DOHH2 (cell line): Measurements from ENCODE around the gene RABIF.
"Not testable (repeated sequence)": the region's sequence is repeated elsewhere in the genome, so short reads cannot be mapped to it uniquely, and the experiment has no call there.

Experiments
- H3F3A ChIP-seq: fragments of 200-600 bp; sonication (generic), shearing (Covaris generic); 2 replicates; pipeline ENCODE4 v1.6.0; 2016; ENCODE audit warnings: antibody characterized with exemption, mild to moderate bottlenecking; ENCODE audit not compliant: control insufficient read depth, insufficient read depth
- H3K27ac ChIP-seq: fragments of 200-600 bp; sonication (generic); 2 replicates; pipeline ENCODE4 v1.5.1; 2014; ENCODE audit warnings: low read depth, mild to moderate bottlenecking, low read length, moderate library complexity
- H3K27me3 ChIP-seq: fragments of 200-600 bp; sonication (generic); 2 replicates; pipeline ENCODE4 v1.6.1; 2014; ENCODE audit warnings: mild to moderate bottlenecking, low read length, mixed read lengths; ENCODE audit not compliant: control insufficient read depth
- H3K36me3 ChIP-seq: fragments of 200-600 bp; sonication (generic); 2 replicates; pipeline ENCODE4 v1.6.1; 2014; ENCODE audit warnings: mild to moderate bottlenecking, low read length, moderate library complexity, mixed read lengths; ENCODE audit not compliant: control insufficient read depth
- H3K4me1 ChIP-seq: fragments of 200-600 bp; sonication (generic); 2 replicates; pipeline ENCODE4 v1.6.1; 2014; ENCODE audit warnings: mild to moderate bottlenecking, low read length, mixed read lengths; ENCODE audit not compliant: control insufficient read depth
- H3K4me2 ChIP-seq: fragments of 200-600 bp; sonication (generic); 2 replicates; pipeline ENCODE4 v1.6.0; 2014; ENCODE audit warnings: mild to moderate bottlenecking, low read length, moderate library complexity
- H3K4me3 ChIP-seq: fragments of 200-600 bp; sonication (generic); 2 replicates; pipeline ENCODE4 v1.5.1; 2014; ENCODE audit warnings: mild to moderate bottlenecking, low read length, mixed read lengths
- H3K79me2 ChIP-seq: fragments of 200-600 bp; sonication (generic); 2 replicates; pipeline ENCODE4 v1.6.1; 2014; ENCODE audit warnings: mild to moderate bottlenecking, low read length, mixed read lengths; ENCODE audit not compliant: control insufficient read depth
- H3K9me2 ChIP-seq: fragments of 200-600 bp; sonication (generic); replicated peaks from 2 replicates; pipeline ENCODE4 v1.6.1; 2014; ENCODE audit warnings: mild to moderate bottlenecking, low read length, mixed read lengths; ENCODE audit not compliant: control insufficient read depth
- H3K9me3 ChIP-seq: fragments of 200-600 bp; sonication (generic); 2 replicates; pipeline ENCODE4 v1.6.1; 2014; ENCODE audit warnings: antibody characterized with exemption, low read length, mixed read lengths; ENCODE audit not compliant: control insufficient read depth, insufficient read depth
- H4K20me1 ChIP-seq: fragments of 200-600 bp; sonication (generic); 2 replicates; pipeline ENCODE4 v1.6.0; 2014; ENCODE audit warnings: low read depth, mild to moderate bottlenecking, antibody characterized with exemption, low read length, moderate library complexity; ENCODE audit not compliant: control insufficient read depth, insufficient read depth
- CTCF ChIP-seq: fragments of 200-600 bp; sonication (generic); IDR thresholded peaks from one replicate; pipeline ENCODE4 v1.5.1; 2014; ENCODE audit warnings: antibody characterized with exemption, mild to moderate bottlenecking, low read depth, low read length; ENCODE audit not compliant: poor library complexity, severe bottlenecking
- EZH2phosphoT487 ChIP-seq: fragments of 200-600 bp; sonication (generic); IDR thresholded peaks from 2 replicates; pipeline ENCODE4 v1.6.1; 2017; ENCODE audit warnings: borderline replicate concordance, mild to moderate bottlenecking, antibody characterized with exemption, low read length, moderate library complexity, mixed read lengths

Gene RABIF

DNA sequence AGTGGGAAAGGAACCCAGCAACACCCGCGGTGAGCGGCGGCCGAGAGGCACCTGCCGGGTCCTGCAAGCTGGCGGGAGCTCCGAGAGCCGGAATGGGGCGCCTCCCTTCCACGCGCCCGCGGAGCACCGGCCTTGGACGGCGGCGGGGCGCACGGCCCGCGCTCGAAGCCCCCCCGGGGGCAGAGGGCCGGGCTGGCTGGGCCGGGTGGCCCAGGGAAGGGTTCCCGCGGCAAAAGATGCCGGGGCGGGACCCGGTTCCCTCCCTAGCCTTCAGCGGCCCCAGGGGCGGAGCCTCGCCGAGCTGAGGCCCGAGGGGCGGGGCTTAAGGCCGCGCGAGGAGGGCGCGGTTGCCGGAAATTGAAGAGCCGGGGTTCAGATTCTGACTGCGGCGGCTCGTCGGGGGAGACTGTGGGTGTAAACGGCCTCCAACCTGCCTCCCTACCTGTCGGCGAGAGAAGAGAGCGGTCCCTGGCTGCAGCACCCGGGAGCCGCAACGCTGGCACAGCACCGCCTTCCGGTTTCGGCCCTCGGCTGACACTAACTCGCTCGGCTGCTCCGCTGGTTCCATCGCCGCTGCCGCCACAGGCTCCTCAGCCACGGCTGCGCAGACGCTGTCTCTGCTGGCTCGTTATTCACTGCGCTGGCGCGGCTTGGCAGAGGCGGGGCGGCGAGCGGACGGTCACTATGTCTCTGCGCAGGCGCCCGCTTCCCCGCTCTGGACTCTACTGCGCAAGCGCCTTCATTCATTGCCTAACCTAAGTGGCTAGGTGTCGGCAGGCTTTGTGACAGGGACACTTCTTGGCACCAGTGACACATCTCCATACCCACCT, at the start of gene RABIF:
Gene RABIF (minus strand): TSS at position 619 of the 830 bp plus-strand sequence. CDS start 51 bp downstream, at position 568.
- peaks cover 35% of the 10 kb centered on the region for H3K36me3 ChIP-seq
- peak within 1 kb of the TSS; percentile 83 for H3K4me3 ChIP-seq
- H3K4me2 ChIP-seq, result peak within 1 kb of the TSS; percentile 78
- no peaks in the 10 kb centered on the region for H3K27me3 ChIP-seq
- H3K27ac ChIP-seq, result peak within 1 kb of the TSS; percentile 74
- H3K9me3 ChIP-seq, result no peaks in the 10 kb centered on the region
- H3K9me2 ChIP-seq, result no peaks in the 10 kb centered on the region
- no peaks in the 10 kb centered on the region for H4K20me1 ChIP-seq
- TF ChIP-seq CTCF (no peak), EZH2phosphoT487 (no peak)
- peaks cover 9% of the 10 kb centered on the region for H3F3A ChIP-seq
- H3K79me2 ChIP-seq, result peaks cover 33% of the 10 kb centered on the region
- peaks cover 14% of the 10 kb centered on the region for H3K4me1 ChIP-seq

DNA sequence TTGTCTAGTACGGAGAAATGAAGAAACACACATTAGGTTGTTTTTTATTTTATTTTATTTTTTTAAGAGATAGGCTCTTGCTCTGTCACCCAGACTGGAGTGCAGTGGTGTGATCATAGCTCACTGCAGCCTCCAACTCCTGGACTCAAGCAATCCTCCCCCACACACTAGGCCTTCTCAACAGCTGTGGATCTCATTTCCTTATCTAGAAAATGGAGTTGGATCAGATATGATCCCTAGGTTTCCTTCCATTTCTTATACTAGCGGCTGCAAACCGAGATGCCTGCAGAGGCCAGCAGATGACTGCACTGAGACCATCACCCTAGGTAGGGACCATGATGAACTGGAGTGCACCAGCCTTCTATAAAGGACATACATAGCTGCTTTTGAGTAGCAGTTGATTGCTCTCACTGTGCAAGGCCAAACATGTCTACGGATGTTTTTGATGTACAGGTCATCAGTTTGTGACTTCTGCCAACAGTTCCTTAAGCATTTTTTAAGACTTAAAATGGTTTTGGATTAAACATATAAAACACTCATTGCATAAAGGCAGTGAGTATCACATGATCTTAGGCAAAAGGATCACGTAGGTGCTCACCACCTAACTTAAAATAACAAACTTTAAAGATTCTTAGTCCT, 49.5 kb upstream of the RABIF start:
- Histone ChIP-seq H3K9me3 (no peaks in the 10 kb centered on the region), H3K9me2 (no peaks in the 10 kb centered on the region), H4K20me1 (no peaks in the 10 kb centered on the region), H3K4me2 (no peak overlapping the region), H3K4me3 (no peak overlapping the region), H3K36me3 (peaks cover 29% of the 10 kb centered on the region), H3K4me1 (no peaks in the 10 kb centered on the region), H3F3A (no peaks in the 10 kb centered on the region; the same call in 1 of the 2 replicates), H3K79me2 (no peaks in the 10 kb centered on the region), H3K27ac (no peak overlapping the region), H3K27me3 (peaks cover 2% of the 10 kb centered on the region; the same call in 1 of the 2 replicates)
- TF ChIP-seq CTCF (no peak), EZH2phosphoT487 (no peak)

DNA sequence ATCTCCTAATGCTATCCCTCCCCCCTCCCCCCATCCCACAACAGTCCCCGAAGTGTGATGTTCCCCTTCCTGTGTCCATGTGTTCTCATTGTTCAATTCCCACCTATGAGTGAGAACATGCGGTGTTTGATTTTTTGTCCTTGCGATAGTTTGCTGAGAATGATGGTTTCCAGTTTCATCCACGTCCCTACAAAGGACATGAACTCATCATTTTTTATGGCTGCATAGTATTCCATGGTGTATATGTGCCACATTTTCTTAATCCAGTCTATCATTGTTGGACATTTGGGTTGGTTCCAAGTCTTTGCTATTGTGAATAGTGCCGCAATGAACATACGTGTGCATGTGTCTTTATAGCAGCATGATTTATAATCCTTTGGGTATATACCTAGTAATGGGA, 47.5 kb upstream of the RABIF start:
- not testable (repeated sequence) for H3K4me1 ChIP-seq, H3K27me3 ChIP-seq, H3K4me2 ChIP-seq, H3K4me3 ChIP-seq, H3K27ac ChIP-seq, H3F3A ChIP-seq, H3K79me2 ChIP-seq, H3K9me2 ChIP-seq, H3K9me3 ChIP-seq, H4K20me1 ChIP-seq
- H3K36me3 ChIP-seq, result peaks cover 12% of the 10 kb centered on the region

DNA sequence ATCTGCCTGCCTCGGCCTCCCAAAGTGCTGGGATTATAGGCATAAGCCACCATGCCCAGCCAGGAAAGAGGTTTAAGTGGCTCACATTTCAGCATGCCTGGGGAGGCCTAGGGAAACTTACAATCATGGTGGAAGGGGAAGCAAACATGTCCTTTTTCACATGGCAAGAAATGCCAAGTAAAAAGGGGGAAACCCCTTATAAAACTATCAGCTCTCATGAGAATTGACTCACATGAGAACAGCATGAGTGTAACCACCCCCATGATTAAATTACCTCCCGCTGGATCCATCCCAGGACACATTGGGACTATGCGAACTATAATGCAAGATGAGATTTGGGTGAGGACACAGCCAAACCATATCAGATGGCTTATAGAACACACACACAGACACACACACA, 46.9 kb upstream of the RABIF start:
- H3K4me3 ChIP-seq, result no peak overlapping the region
- H4K20me1 ChIP-seq, result no peaks in the 10 kb centered on the region
- H3K27me3 ChIP-seq, result peaks cover 2% of the 10 kb centered on the region; the same call in 1 of the 2 replicates
- H3K36me3 ChIP-seq, result peaks cover 7% of the 10 kb centered on the region
- TF ChIP-seq EZH2phosphoT487 (no peak), CTCF (no peak)
- no peak overlapping the region for H3K4me2 ChIP-seq
- peaks cover 3% of the 10 kb centered on the region; the same call in 1 of the 2 replicates for H3K9me3 ChIP-seq
- H3K79me2 ChIP-seq, result no peaks in the 10 kb centered on the region
- no peak overlapping the region for H3K27ac ChIP-seq
- no peaks in the 10 kb centered on the region for H3K4me1 ChIP-seq
- no peaks in the 10 kb centered on the region; the same call in 1 of the 2 replicates for H3F3A ChIP-seq
- H3K9me2 ChIP-seq, result no peaks in the 10 kb centered on the region
